ENCODE results near the gene FBLN1. TPM values are rescaled to one million over a fixed set of nuclear protein-coding genes. Genes with fewer than 3 reads are reported as not detected.
"Not testable (repeated sequence)": the region's sequence is repeated elsewhere in the genome, so short reads cannot be mapped to it uniquely, and the experiment has no call there.

The FBLN1 gene
- total and polyA plus RNA-seq, 9 donors, result 93.4 to 235 (median 155) TPM

GRCh38 chr22:45616432-45616831 is 113.7 kb downstream of the FBLN1 start:
- Histone ChIP-seq H3K4me1 (ENCODE audit: control insufficient read depth, insufficient read depth, low read length) (peaks cover 10% of the 10 kb centered on the region), H3K27ac (ENCODE audit: low read length) (no peak overlapping the region), H3K36me3 (ENCODE audit: control insufficient read depth, insufficient read depth, low read length) (no peaks in the 10 kb centered on the region), H3K27me3 (ENCODE audit: control insufficient read depth, insufficient read depth, low read length) (no peaks in the 10 kb centered on the region), H3K4me3 (ENCODE audit: low read length) (no peak overlapping the region), H3K9me3 (replicated peaks; ENCODE audit: control insufficient read depth, low read depth, low read length) (peaks cover 2% of the 10 kb centered on the region)
- no CpG with 5 or more reads among the region's 2 CpGs for WGBS (ENCODE audit: insufficient coverage)
- no peak for DNase-seq

GRCh38 chr22:45617948-45618347 is 115.3 kb downstream of the FBLN1 start:
- WGBS (ENCODE audit: insufficient coverage), result 74% methylated on average over 3 of the region's 8 CpGs
- DNase-seq, result no peak
- Histone ChIP-seq H3K27me3 (ENCODE audit: control insufficient read depth, insufficient read depth, low read length) (no peaks in the 10 kb centered on the region), H3K4me1 (ENCODE audit: control insufficient read depth, insufficient read depth, low read length) (peaks cover 5% of the 10 kb centered on the region), H3K9me3 (replicated peaks; ENCODE audit: control insufficient read depth, low read depth, low read length) (peaks cover 2% of the 10 kb centered on the region), H3K36me3 (ENCODE audit: control insufficient read depth, insufficient read depth, low read length) (no peaks in the 10 kb centered on the region), H3K27ac (ENCODE audit: low read length) (no peak overlapping the region), H3K4me3 (ENCODE audit: low read length) (no peak overlapping the region)

GRCh38 chr22:45620706-45621105 is 118.0 kb downstream of the FBLN1 start:
- H3K4me3 ChIP-seq (ENCODE audit: low read length), result no peak overlapping the region
- H3K36me3 ChIP-seq (ENCODE audit: control insufficient read depth, insufficient read depth, low read length), result no peaks in the 10 kb centered on the region
- H3K4me1 ChIP-seq (ENCODE audit: control insufficient read depth, insufficient read depth, low read length), result no peaks in the 10 kb centered on the region
- no peak for DNase-seq
- WGBS (ENCODE audit: insufficient coverage), result no CpG with 5 or more reads among the region's 3 CpGs
- H3K27ac ChIP-seq (ENCODE audit: low read length), result no peak overlapping the region
- H3K9me3 ChIP-seq (replicated peaks; ENCODE audit: control insufficient read depth, low read depth, low read length), result peaks cover 2% of the 10 kb centered on the region
- H3K27me3 ChIP-seq (ENCODE audit: control insufficient read depth, insufficient read depth, low read length), result peaks cover 2% of the 10 kb centered on the region

GRCh38 chr22:45621836-45622600 is 119.3 kb downstream of the FBLN1 start:
- WGBS (ENCODE audit: insufficient coverage), result 89% methylated on average over 8 of the region's 11 CpGs
- H3K27me3 ChIP-seq (ENCODE audit: control insufficient read depth, insufficient read depth, low read length), result peaks cover 2% of the 10 kb centered on the region
- no peak overlapping the region for H3K4me3 ChIP-seq (ENCODE audit: low read length)
- H3K27ac ChIP-seq (ENCODE audit: low read length), result no peak overlapping the region
- H3K4me1 ChIP-seq (ENCODE audit: control insufficient read depth, insufficient read depth, low read length), result no peaks in the 10 kb centered on the region
- H3K36me3 ChIP-seq (ENCODE audit: control insufficient read depth, insufficient read depth, low read length), result no peaks in the 10 kb centered on the region
- no peaks in the 10 kb centered on the region for H3K9me3 ChIP-seq (replicated peaks; ENCODE audit: control insufficient read depth, low read depth, low read length)
- no peak for DNase-seq

- no CpG with 5 or more reads among the region's 3 CpGs for WGBS (ENCODE audit: insufficient coverage)
- H3K4me3 ChIP-seq (ENCODE audit: low read length); H3K4me1 ChIP-seq (ENCODE audit: control insufficient read depth, insufficient read depth, low read length); DNase-seq; H3K9me3 ChIP-seq (replicated peaks; ENCODE audit: control insufficient read depth, low read depth, low read length); H3K36me3 ChIP-seq (ENCODE audit: control insufficient read depth, insufficient read depth, low read length); H3K27me3 ChIP-seq (ENCODE audit: control insufficient read depth, insufficient read depth, low read length); H3K27ac ChIP-seq (ENCODE audit: low read length): not testable (repeated sequence)
These were observed 120.9 kb downstream of the FBLN1 start for GRCh38 chr22:45623464-45624145.

- WGBS (ENCODE audit: insufficient coverage), result 82% methylated on average over 16 of the region's 22 CpGs
- H3K27ac ChIP-seq (ENCODE audit: low read length), result no peak overlapping the region
- peaks cover 22% of the 10 kb centered on the region for H3K27me3 ChIP-seq (ENCODE audit: control insufficient read depth, insufficient read depth, low read length)
- H3K4me3 ChIP-seq (ENCODE audit: low read length), result no peak overlapping the region
- no peak for DNase-seq
- H3K36me3 ChIP-seq (ENCODE audit: control insufficient read depth, insufficient read depth, low read length), result no peaks in the 10 kb centered on the region
- H3K9me3 ChIP-seq (replicated peaks; ENCODE audit: control insufficient read depth, low read depth, low read length), result no peaks in the 10 kb centered on the region
- no peaks in the 10 kb centered on the region for H3K4me1 ChIP-seq (ENCODE audit: control insufficient read depth, insufficient read depth, low read length)
These were observed 123.5 kb downstream of the FBLN1 start for GRCh38 chr22:45626198-45626651.

- Histone ChIP-seq H3K4me3 (ENCODE audit: low read length) (no peak overlapping the region), H3K27ac (ENCODE audit: low read length) (no peak overlapping the region), H3K36me3 (ENCODE audit: control insufficient read depth, insufficient read depth, low read length) (no peaks in the 10 kb centered on the region), H3K27me3 (ENCODE audit: control insufficient read depth, insufficient read depth, low read length) (peaks cover 36% of the 10 kb centered on the region), H3K9me3 (replicated peaks; ENCODE audit: control insufficient read depth, low read depth, low read length) (no peaks in the 10 kb centered on the region), H3K4me1 (ENCODE audit: control insufficient read depth, insufficient read depth, low read length) (no peaks in the 10 kb centered on the region)
- DNase-seq, result no peak
- WGBS (ENCODE audit: insufficient coverage), result 79% methylated on average over 9 of the region's 22 CpGs
These were observed 125.0 kb downstream of the FBLN1 start for GRCh38 chr22:45627489-45628233.

GRCh38 chr22:45628515-45628914 is 125.8 kb downstream of the FBLN1 start:
- no peaks in the 10 kb centered on the region for H3K4me1 ChIP-seq (ENCODE audit: control insufficient read depth, insufficient read depth, low read length)
- no peak overlapping the region for H3K4me3 ChIP-seq (ENCODE audit: low read length)
- peaks cover 43% of the 10 kb centered on the region for H3K27me3 ChIP-seq (ENCODE audit: control insufficient read depth, insufficient read depth, low read length)
- no peak overlapping the region for H3K27ac ChIP-seq (ENCODE audit: low read length)
- WGBS (ENCODE audit: insufficient coverage), result 49% methylated on average over 2 of the region's 5 CpGs
- no peak for DNase-seq
- H3K36me3 ChIP-seq (ENCODE audit: control insufficient read depth, insufficient read depth, low read length), result no peaks in the 10 kb centered on the region
- H3K9me3 ChIP-seq (replicated peaks; ENCODE audit: control insufficient read depth, low read depth, low read length), result no peaks in the 10 kb centered on the region

GRCh38 chr22:45629469-45630089 is 126.9 kb downstream of the FBLN1 start:
- Histone ChIP-seq H3K9me3 (replicated peaks; ENCODE audit: control insufficient read depth, low read depth, low read length) (no peaks in the 10 kb centered on the region), H3K4me1 (ENCODE audit: control insufficient read depth, insufficient read depth, low read length) (no peaks in the 10 kb centered on the region), H3K27ac (ENCODE audit: low read length) (no peak overlapping the region), H3K27me3 (ENCODE audit: control insufficient read depth, insufficient read depth, low read length) (peaks cover 47% of the 10 kb centered on the region), H3K4me3 (ENCODE audit: low read length) (no peak overlapping the region), H3K36me3 (ENCODE audit: control insufficient read depth, insufficient read depth, low read length) (no peaks in the 10 kb centered on the region)
- WGBS (ENCODE audit: insufficient coverage), result 32% methylated on average over 4 of the region's 15 CpGs
- no peak for DNase-seq

GRCh38 chr22:45630436-45630835 is 127.8 kb downstream of the FBLN1 start:
- 87% methylated on average over 13 of the region's 15 CpGs for WGBS (ENCODE audit: insufficient coverage)
- no peaks in the 10 kb centered on the region for H3K36me3 ChIP-seq (ENCODE audit: control insufficient read depth, insufficient read depth, low read length)
- DNase-seq, result no peak
- no peak overlapping the region for H3K4me3 ChIP-seq (ENCODE audit: low read length)
- no peaks in the 10 kb centered on the region for H3K9me3 ChIP-seq (replicated peaks; ENCODE audit: control insufficient read depth, low read depth, low read length)
- H3K27me3 ChIP-seq (ENCODE audit: control insufficient read depth, insufficient read depth, low read length), result peaks cover 47% of the 10 kb centered on the region
- no peak overlapping the region for H3K27ac ChIP-seq (ENCODE audit: low read length)
- H3K4me1 ChIP-seq (ENCODE audit: control insufficient read depth, insufficient read depth, low read length), result no peaks in the 10 kb centered on the region
